Loucy (cell line): ENCODE measurements around the gene RAD21L1.

Experiments used
- EZH2phosphoT487 ChIP-seq: fragments of 200-600 bp; IDR thresholded peaks from 2 replicates; pipeline ENCODE4 v1.6.1; 2018; ENCODE audit warnings: antibody characterized with exemption, mild to moderate bottlenecking, moderate library complexity, borderline replicate concordance
- TF ChIP-seq, protein P1 (sequence below): fragments of 200-600 bp; sonication (generic); conservative IDR thresholded peaks from 2 replicates; pipeline ENCODE4 v1.5.1; 2014; ENCODE audit warnings: mild to moderate bottlenecking, antibody characterized with exemption, low read length

DNA sequence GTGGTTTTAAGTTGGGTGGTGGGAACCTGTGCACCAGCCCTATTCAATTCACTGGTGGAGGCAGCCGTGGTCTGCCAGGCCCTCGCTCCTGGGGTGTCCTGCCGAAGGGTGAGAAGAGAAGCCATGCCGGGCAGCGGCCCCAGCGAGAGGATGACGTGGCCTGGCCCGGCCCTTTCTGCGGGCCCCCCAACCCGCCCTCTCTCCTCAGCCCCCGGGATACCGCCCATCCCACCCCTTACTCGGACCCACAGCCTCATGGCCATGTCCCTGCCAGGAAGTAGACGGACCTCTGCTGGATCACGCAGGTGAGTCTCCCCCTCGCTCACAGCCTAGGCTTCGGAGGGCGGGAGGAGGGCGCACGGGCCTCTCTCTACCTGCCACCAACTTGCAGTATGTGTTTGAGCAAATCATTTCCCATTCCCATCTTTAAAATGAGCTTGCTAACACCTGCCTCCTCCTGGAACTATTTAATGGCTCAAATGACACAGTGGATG lies 70.3 kb downstream of the RAD21L1 start:
- TF ChIP-seq, protein P1, sequence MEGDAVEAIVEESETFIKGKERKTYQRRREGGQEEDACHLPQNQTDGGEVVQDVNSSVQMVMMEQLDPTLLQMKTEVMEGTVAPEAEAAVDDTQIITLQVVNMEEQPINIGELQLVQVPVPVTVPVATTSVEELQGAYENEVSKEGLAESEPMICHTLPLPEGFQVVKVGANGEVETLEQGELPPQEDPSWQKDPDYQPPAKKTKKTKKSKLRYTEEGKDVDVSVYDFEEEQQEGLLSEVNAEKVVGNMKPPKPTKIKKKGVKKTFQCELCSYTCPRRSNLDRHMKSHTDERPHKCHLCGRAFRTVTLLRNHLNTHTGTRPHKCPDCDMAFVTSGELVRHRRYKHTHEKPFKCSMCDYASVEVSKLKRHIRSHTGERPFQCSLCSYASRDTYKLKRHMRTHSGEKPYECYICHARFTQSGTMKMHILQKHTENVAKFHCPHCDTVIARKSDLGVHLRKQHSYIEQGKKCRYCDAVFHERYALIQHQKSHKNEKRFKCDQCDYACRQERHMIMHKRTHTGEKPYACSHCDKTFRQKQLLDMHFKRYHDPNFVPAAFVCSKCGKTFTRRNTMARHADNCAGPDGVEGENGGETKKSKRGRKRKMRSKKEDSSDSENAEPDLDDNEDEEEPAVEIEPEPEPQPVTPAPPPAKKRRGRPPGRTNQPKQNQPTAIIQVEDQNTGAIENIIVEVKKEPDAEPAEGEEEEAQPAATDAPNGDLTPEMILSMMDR = no peak
- TF ChIP-seq EZH2phosphoT487 = no peak
